B cell (primary cell): ENCODE results near the gene CNST.

Experiments
- EZH2 ChIP-seq: IDR thresholded peaks from 2 replicates; pipeline ENCODE4 v1.6.1; 2012; ENCODE audit warnings: borderline replicate concordance, low read depth, mild to moderate bottlenecking, moderate library complexity, low read length; ENCODE audit not compliant: insufficient read depth, poor library complexity, severe bottlenecking
- TF ChIP-seq, protein P1 (sequence below): fragments of 200-600 bp; IDR thresholded peaks from one replicate; pipeline ENCODE4 v1.8.0; 2022; ENCODE audit warnings: antibody characterized with exemption, mild to moderate bottlenecking

DNA sequence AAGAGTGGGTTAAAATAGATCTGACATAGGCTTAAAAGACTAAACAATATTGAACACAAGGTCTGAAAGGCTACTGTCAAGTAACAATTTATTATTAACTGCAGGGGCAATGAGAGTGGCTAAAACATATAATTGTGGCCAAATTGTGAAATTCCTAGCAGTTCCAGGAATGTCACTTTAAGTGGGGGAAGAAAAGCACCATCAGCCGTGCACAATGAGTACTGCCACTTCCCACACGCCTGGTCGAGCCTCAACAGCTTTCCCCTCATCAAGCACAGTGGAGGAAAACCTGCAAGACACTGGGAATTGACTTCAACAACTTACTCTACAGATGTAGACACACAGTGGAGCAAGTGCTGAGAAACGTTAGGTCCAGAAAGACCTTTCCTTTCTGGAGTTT is 16.6 kb upstream of the CNST start:
- TF ChIP-seq, protein P1, sequence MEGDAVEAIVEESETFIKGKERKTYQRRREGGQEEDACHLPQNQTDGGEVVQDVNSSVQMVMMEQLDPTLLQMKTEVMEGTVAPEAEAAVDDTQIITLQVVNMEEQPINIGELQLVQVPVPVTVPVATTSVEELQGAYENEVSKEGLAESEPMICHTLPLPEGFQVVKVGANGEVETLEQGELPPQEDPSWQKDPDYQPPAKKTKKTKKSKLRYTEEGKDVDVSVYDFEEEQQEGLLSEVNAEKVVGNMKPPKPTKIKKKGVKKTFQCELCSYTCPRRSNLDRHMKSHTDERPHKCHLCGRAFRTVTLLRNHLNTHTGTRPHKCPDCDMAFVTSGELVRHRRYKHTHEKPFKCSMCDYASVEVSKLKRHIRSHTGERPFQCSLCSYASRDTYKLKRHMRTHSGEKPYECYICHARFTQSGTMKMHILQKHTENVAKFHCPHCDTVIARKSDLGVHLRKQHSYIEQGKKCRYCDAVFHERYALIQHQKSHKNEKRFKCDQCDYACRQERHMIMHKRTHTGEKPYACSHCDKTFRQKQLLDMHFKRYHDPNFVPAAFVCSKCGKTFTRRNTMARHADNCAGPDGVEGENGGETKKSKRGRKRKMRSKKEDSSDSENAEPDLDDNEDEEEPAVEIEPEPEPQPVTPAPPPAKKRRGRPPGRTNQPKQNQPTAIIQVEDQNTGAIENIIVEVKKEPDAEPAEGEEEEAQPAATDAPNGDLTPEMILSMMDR = no peak
- TF ChIP-seq EZH2 = no peak
